HEK293 (cell line): ENCODE results near the gene GAL3ST3.

Source experiments
- FEZF1 ChIP-seq: fragments of 450-650 bp; formaldehyde crosslinking; IDR thresholded peaks from 2 replicates; pipeline ENCODE4 v1.5.1; 2016; ENCODE audit warnings: missing biosample characterization, missing genetic modification characterization
- GLIS1 ChIP-seq: fragments of 450-650 bp; formaldehyde crosslinking; IDR thresholded peaks from 2 replicates; pipeline ENCODE4 v1.5.1; 2016; ENCODE audit warnings: missing biosample characterization, missing genetic modification characterization
- KLF8 ChIP-seq: fragments of 450-650 bp; formaldehyde crosslinking; IDR thresholded peaks from 2 replicates; pipeline ENCODE4 v1.5.1; 2016; ENCODE audit warnings: missing biosample characterization, missing genetic modification characterization
- MEIS1 ChIP-seq: sonication (generic); formaldehyde crosslinking; IDR thresholded peaks from 2 replicates; pipeline ENCODE4 v1.8.1; 2022; ENCODE audit warnings: missing genetic modification reagents, mild to moderate bottlenecking, borderline replicate concordance
- MZF1 ChIP-seq: fragments of 450-650 bp; formaldehyde crosslinking; IDR thresholded peaks from 2 replicates; pipeline ENCODE4 v1.5.1; 2017; ENCODE audit warnings: missing biosample characterization, missing genetic modification characterization, borderline replicate concordance
- SALL2 ChIP-seq: fragments of 450-650 bp; formaldehyde crosslinking; IDR thresholded peaks from 2 replicates; pipeline ENCODE4 v1.5.0; 2017; ENCODE audit warnings: missing biosample characterization, mild to moderate bottlenecking, missing genetic modification characterization, borderline replicate concordance
- SP2 ChIP-seq: fragments of 450-650 bp; formaldehyde crosslinking; IDR thresholded peaks from 2 replicates; pipeline ENCODE4 v1.5.1; 2016; ENCODE audit warnings: missing biosample characterization, missing genetic modification characterization
- SP7 ChIP-seq: fragments of 450-650 bp; formaldehyde crosslinking; IDR thresholded peaks from 2 replicates; pipeline ENCODE4 v1.5.1; 2016; ENCODE audit warnings: missing biosample characterization, missing genetic modification characterization
- TCF7L2 ChIP-seq: IDR thresholded peaks from 2 replicates; pipeline ENCODE4 v1.6.1; 2011; ENCODE audit warnings: low read depth, mild to moderate bottlenecking, inconsistent platforms, low read length, moderate library complexity, borderline replicate concordance
- ZBTB8A ChIP-seq: fragments of 450-650 bp; formaldehyde crosslinking; IDR thresholded peaks from 2 replicates; pipeline ENCODE4 v1.5.1; 2016; ENCODE audit warnings: missing biosample characterization, missing genetic modification characterization
- ZFP3 ChIP-seq: fragments of 450-650 bp; formaldehyde crosslinking; IDR thresholded peaks from 2 replicates; pipeline ENCODE4 v1.5.1; 2016; ENCODE audit warnings: low read depth, missing biosample characterization, missing genetic modification characterization
- ZFP41 ChIP-seq: fragments of 450-650 bp; formaldehyde crosslinking; IDR thresholded peaks from 2 replicates; pipeline ENCODE4 v1.5.1; 2016; ENCODE audit warnings: missing biosample characterization, missing genetic modification characterization, borderline replicate concordance
- ZNF114 ChIP-seq: fragments of 450-650 bp; formaldehyde crosslinking; IDR thresholded peaks from 2 replicates; pipeline ENCODE4 v1.5.0; 2017; ENCODE audit warnings: missing biosample characterization, missing genetic modification characterization
- ZNF133 ChIP-seq: fragments of 450-650 bp; formaldehyde crosslinking; IDR thresholded peaks from 2 replicates; pipeline ENCODE4 v1.5.1; 2016; ENCODE audit warnings: missing biosample characterization, missing genetic modification characterization
- ZNF202 ChIP-seq: fragments of 450-650 bp; formaldehyde crosslinking; IDR thresholded peaks from 2 replicates; pipeline ENCODE4 v1.5.1; 2016; ENCODE audit warnings: missing biosample characterization, missing genetic modification characterization, borderline replicate concordance
- ZNF239 ChIP-seq: fragments of 450-650 bp; formaldehyde crosslinking; IDR thresholded peaks from 2 replicates; pipeline ENCODE4 v1.5.1; 2016; ENCODE audit warnings: missing biosample characterization, missing genetic modification characterization
- ZNF341 ChIP-seq: fragments of 450-650 bp; formaldehyde crosslinking; IDR thresholded peaks from 2 replicates; pipeline ENCODE4; 2016; ENCODE audit warnings: low read depth, missing biosample characterization, missing genetic modification characterization
- ZNF366 ChIP-seq: fragments of 450-650 bp; formaldehyde crosslinking; conservative IDR thresholded peaks from 2 replicates; pipeline ENCODE4 v1.5.1; 2016; ENCODE audit warnings: missing biosample characterization, missing genetic modification characterization
- ZNF776 ChIP-seq: fragments of 450-650 bp; formaldehyde crosslinking; IDR thresholded peaks from 2 replicates; pipeline ENCODE4 v1.5.0; 2017; ENCODE audit warnings: missing biosample characterization, missing genetic modification characterization, borderline replicate concordance
- ZSCAN30 ChIP-seq: fragments of 450-650 bp; IDR thresholded peaks from 2 replicates; pipeline ENCODE4 v1.5.1; 2018; ENCODE audit warnings: missing biosample characterization, mild to moderate bottlenecking, missing genetic modification characterization, moderate library complexity
- TF ChIP-seq, protein P1 (sequence below): fragments of 450-650 bp; formaldehyde crosslinking; IDR thresholded peaks from 2 replicates; pipeline ENCODE4 v1.5.0; 2017; ENCODE audit warnings: missing biosample characterization, missing genetic modification characterization, borderline replicate concordance
- TF ChIP-seq, protein P2 (sequence below): fragments of 450-650 bp; formaldehyde crosslinking; IDR thresholded peaks from 2 replicates; pipeline ENCODE4 v1.5.1; 2016; ENCODE audit warnings: missing biosample characterization, missing genetic modification characterization
- TF ChIP-seq, protein P3 (sequence below): fragments of 450-650 bp; formaldehyde crosslinking; IDR thresholded peaks from 2 replicates; pipeline ENCODE4 v1.5.1; 2016; ENCODE audit warnings: missing biosample characterization, missing genetic modification characterization
- TF ChIP-seq, protein P4 (sequence below): fragments of 450-650 bp; formaldehyde crosslinking; IDR thresholded peaks from 2 replicates; pipeline ENCODE4 v1.5.1; 2017; ENCODE audit warnings: missing biosample characterization, missing genetic modification characterization
- TF ChIP-seq, protein P5 (sequence below): fragments of 450-650 bp; formaldehyde crosslinking; IDR thresholded peaks from 2 replicates; pipeline ENCODE4 v1.5.1; 2017; ENCODE audit warnings: missing biosample characterization, missing genetic modification characterization
- TF ChIP-seq, protein P6 (sequence below): fragments of 450-650 bp; formaldehyde crosslinking; IDR thresholded peaks from 2 replicates; pipeline ENCODE4 v1.5.1; 2016; ENCODE audit warnings: missing biosample characterization, missing genetic modification characterization

GAL3ST3 gene

DNA sequence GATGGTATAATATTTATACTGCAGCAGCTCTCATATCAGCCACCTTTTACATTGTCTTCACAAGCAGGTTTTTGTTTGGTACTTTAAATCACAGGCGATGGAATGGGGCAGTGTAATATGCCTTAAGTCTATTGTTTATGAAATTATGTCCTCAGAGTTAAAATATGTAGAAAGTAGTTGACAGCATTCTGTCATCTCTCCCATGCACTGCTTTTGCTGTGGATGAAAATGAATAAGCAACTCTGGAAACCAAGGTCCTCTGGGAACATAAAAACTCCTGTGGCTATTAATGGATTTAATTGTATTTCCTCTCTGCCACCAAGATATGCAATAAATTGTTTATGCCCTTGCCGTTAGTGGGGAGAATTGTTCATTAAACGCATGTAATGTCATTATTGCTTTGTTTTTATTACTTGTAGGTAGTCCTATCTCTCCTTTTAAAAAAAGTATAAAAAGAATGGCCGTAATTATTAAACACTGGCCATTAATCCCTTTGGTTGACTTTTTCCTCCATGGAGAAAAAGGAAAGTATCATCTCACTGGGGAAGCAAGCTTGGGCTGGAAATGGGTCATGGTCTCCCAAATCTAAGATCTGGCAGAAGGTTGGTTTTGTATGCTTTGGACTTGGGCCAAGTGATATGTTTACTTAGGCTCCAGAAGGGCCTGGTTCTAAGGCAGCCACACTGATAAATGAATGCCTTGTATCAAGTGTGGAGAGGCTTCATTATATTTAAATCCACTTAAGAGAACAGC lies 34.2 kb upstream of the GAL3ST3 start (continued):
- TF ChIP-seq, protein P1, sequence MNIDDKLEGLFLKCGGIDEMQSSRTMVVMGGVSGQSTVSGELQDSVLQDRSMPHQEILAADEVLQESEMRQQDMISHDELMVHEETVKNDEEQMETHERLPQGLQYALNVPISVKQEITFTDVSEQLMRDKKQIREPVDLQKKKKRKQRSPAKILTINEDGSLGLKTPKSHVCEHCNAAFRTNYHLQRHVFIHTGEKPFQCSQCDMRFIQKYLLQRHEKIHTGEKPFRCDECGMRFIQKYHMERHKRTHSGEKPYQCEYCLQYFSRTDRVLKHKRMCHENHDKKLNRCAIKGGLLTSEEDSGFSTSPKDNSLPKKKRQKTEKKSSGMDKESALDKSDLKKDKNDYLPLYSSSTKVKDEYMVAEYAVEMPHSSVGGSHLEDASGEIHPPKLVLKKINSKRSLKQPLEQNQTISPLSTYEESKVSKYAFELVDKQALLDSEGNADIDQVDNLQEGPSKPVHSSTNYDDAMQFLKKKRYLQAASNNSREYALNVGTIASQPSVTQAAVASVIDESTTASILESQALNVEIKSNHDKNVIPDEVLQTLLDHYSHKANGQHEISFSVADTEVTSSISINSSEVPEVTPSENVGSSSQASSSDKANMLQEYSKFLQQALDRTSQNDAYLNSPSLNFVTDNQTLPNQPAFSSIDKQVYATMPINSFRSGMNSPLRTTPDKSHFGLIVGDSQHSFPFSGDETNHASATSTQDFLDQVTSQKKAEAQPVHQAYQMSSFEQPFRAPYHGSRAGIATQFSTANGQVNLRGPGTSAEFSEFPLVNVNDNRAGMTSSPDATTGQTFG (tag by site-specific recombination) = no peak
- TF ChIP-seq GLIS1 (tag by site-specific recombination) (no peak), ZNF133 (tag by site-specific recombination) (no peak), SALL2 (tag by site-specific recombination) (no peak), SP7 (tag by site-specific recombination) (no peak; the same call in 1 of the 2 replicates), ZNF341 (tag by site-specific recombination) (no peak), ZNF366 (peak; percentile 67), TCF7L2 (0 out of 2 replicates have a peak, but pooled peaks have one; percentile 26), ZFP3 (tag by site-specific recombination) (no peak), SP2 (tag by site-specific recombination) (no peak), ZBTB8A (tag by site-specific recombination) (0 out of 2 replicates have a peak, but pooled peaks have one; percentile 22), FEZF1 (tag by site-specific recombination) (peak; percentile 90), KLF8 (no peak), ZFP41 (tag by site-specific recombination) (no peak), ZNF239 (tag by site-specific recombination) (no peak), MZF1 (tag by site-specific recombination) (no peak), ZSCAN30 (tag by site-specific recombination) (0 out of 2 replicates have a peak, but pooled peaks have one; percentile 41), ZNF776 (tag by site-specific recombination) (no peak), ZNF202 (tag by site-specific recombination) (no peak), ZNF114 (no peak), MEIS1 (no peak)
- TF ChIP-seq, protein P2, sequence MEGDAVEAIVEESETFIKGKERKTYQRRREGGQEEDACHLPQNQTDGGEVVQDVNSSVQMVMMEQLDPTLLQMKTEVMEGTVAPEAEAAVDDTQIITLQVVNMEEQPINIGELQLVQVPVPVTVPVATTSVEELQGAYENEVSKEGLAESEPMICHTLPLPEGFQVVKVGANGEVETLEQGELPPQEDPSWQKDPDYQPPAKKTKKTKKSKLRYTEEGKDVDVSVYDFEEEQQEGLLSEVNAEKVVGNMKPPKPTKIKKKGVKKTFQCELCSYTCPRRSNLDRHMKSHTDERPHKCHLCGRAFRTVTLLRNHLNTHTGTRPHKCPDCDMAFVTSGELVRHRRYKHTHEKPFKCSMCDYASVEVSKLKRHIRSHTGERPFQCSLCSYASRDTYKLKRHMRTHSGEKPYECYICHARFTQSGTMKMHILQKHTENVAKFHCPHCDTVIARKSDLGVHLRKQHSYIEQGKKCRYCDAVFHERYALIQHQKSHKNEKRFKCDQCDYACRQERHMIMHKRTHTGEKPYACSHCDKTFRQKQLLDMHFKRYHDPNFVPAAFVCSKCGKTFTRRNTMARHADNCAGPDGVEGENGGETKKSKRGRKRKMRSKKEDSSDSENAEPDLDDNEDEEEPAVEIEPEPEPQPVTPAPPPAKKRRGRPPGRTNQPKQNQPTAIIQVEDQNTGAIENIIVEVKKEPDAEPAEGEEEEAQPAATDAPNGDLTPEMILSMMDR (tag by site-specific recombination) = no peak
- TF ChIP-seq, protein P3, sequence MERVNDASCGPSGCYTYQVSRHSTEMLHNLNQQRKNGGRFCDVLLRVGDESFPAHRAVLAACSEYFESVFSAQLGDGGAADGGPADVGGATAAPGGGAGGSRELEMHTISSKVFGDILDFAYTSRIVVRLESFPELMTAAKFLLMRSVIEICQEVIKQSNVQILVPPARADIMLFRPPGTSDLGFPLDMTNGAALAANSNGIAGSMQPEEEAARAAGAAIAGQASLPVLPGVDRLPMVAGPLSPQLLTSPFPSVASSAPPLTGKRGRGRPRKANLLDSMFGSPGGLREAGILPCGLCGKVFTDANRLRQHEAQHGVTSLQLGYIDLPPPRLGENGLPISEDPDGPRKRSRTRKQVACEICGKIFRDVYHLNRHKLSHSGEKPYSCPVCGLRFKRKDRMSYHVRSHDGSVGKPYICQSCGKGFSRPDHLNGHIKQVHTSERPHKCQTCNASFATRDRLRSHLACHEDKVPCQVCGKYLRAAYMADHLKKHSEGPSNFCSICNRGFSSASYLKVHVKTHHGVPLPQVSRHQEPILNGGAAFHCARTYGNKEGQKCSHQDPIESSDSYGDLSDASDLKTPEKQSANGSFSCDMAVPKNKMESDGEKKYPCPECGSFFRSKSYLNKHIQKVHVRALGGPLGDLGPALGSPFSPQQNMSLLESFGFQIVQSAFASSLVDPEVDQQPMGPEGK (tag by site-specific recombination) = peak; percentile 30; the same call in 1 of the 2 replicates
- TF ChIP-seq, protein P4, sequence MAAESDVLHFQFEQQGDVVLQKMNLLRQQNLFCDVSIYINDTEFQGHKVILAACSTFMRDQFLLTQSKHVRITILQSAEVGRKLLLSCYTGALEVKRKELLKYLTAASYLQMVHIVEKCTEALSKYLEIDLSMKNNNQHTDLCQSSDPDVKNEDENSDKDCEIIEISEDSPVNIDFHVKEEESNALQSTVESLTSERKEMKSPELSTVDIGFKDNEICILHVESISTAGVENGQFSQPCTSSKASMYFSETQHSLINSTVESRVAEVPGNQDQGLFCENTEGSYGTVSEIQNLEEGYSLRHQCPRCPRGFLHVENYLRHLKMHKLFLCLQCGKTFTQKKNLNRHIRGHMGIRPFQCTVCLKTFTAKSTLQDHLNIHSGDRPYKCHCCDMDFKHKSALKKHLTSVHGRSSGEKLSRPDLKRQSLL = peak; percentile 67; the same call in 1 of the 2 replicates
- TF ChIP-seq, protein P5, sequence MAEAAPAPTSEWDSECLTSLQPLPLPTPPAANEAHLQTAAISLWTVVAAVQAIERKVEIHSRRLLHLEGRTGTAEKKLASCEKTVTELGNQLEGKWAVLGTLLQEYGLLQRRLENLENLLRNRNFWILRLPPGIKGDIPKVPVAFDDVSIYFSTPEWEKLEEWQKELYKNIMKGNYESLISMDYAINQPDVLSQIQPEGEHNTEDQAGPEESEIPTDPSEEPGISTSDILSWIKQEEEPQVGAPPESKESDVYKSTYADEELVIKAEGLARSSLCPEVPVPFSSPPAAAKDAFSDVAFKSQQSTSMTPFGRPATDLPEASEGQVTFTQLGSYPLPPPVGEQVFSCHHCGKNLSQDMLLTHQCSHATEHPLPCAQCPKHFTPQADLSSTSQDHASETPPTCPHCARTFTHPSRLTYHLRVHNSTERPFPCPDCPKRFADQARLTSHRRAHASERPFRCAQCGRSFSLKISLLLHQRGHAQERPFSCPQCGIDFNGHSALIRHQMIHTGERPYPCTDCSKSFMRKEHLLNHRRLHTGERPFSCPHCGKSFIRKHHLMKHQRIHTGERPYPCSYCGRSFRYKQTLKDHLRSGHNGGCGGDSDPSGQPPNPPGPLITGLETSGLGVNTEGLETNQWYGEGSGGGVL (tag by site-specific recombination) = no peak
- TF ChIP-seq, protein P6, sequence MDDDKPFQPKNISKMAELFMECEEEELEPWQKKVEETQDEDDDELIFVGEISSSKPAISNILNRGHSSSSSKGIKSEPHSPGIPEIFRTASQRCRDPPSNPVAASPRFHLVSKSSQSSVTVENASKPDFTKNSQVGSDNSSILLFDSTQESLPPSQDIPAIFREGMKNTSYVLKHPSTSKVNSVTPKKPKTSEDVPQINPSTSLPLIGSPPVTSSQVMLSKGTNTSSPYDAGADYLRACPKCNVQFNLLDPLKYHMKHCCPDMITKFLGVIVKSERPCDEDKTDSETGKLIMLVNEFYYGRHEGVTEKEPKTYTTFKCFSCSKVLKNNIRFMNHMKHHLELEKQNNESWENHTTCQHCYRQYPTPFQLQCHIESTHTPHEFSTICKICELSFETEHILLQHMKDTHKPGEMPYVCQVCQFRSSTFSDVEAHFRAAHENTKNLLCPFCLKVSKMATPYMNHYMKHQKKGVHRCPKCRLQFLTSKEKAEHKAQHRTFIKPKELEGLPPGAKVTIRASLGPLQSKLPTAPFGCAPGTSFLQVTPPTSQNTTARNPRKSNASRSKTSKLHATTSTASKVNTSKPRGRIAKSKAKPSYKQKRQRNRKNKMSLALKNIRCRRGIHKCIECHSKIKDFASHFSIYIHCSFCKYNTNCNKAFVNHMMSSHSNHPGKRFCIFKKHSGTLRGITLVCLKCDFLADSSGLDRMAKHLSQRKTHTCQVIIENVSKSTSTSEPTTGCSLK (tag by site-specific recombination) = no peak
